Activated CD4-positive, alpha-beta memory T cell treated with anti-CD3 and anti-CD28 coated beads for 36 hours (primary cell): ENCODE data around the gene CPXM1. TPM values are rescaled to one million over a fixed set of nuclear protein-coding genes. Genes with fewer than 3 reads are reported as not detected.
"Not testable (repeated sequence)": the region's sequence is repeated elsewhere in the genome, so short reads cannot be mapped to it uniquely, and the experiment has no call there.

Experiments
- CTCF ChIA-PET: fragments of 350-600 bp; sonication (Branson Sonifier 250); formaldehyde crosslinking; loops from one replicate; lab custom pipeline; 2021; ENCODE audit warnings: antibody characterized with exemption, inconsistent platforms; lab: Charles Lee
- POLR2A ChIA-PET: fragments of 350-600 bp; sonication (Branson Sonifier 250); formaldehyde crosslinking; loops from one replicate; lab custom pipeline; 2021; ENCODE audit warnings: antibody characterized with exemption; lab: Charles Lee
- DNase-seq: peaks from one replicate; pipeline ENCODE4 v3.0.0-alpha.2; 2020
- H3K27ac Mint-ChIP-seq: one replicate; pipeline ENCODE4 v1.8.0; 2021; ENCODE audit warnings: mixed read lengths
- H3K27me3 Mint-ChIP-seq: one replicate; pipeline ENCODE4 v1.8.0; 2021; ENCODE audit warnings: mixed read lengths
- H3K36me3 Mint-ChIP-seq: one replicate; pipeline ENCODE4 v1.8.0; 2021; ENCODE audit warnings: mixed read lengths
- H3K4me1 Mint-ChIP-seq: one replicate; pipeline ENCODE4 v1.8.0; 2021; ENCODE audit warnings: low read depth, mixed read lengths
- H3K4me3 Mint-ChIP-seq: one replicate; pipeline ENCODE4 v1.8.0; 2021; ENCODE audit warnings: mild to moderate bottlenecking, mixed read lengths
- H3K9me3 Mint-ChIP-seq: one replicate; pipeline ENCODE4 v1.8.0; 2021; ENCODE audit warnings: mixed read lengths
- intact Hi-C: fragments of 100-400 bp; cut with micrococcal nuclease; formaldehyde crosslinking; loops from one replicate; pipeline ENCODE4 v1.15.1; 2023
- total RNA-seq, 2 experiments: library from RNA; stranded (reverse); gene quantifications; one replicate each; pipeline ENCODE4 v1.2.3, GENCODE V29; 2021

CPXM1 gene
- total RNA-seq, 2 experiments from 2014 or later, result 2.3 to 2.9 TPM

DNA sequence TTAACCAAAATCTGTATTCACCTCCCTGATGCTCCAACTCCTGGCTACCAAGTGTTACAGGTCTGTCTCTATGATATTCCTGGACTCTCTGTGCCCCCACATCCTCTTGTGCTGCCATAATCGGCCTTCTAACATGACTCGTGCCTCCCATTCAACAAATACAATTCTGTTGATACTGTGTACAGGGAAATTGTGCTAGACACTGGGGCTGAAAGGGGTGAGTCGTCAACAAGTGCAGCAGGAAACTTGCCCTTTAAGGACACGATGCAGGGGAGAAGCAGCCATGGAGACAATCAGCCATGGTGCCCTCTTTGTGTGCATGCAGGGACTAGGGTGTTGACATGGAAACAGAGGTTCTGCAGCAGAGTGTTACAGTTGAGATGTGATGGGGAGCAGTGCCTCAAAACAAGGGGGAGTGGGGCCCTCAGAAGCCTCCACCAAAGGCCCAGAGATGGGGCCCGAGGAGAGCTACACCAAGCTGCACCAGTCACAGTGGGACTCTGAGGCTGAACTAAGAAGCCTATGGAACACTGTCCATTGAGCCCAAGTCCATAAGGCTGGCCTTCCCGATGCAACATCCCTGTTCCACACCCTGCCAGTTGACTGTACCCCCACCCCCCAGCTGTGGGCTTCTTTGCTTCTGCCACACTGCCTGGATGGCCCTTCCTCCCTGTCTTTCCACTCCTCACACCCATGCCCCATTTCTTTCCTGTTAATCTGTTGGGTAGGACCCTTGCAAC, 37.0 kb upstream of the CPXM1 start:
- H3K9me3 Mint-ChIP-seq, result no peaks in the 10 kb centered on the region
- no peak for DNase-seq
- ChIA-PET POLR2A (interaction anchor here (0.5 kb wide), 1 partner anchor 38 kb away, joined by 3 read pairs; no protein-coding TSS in a partner anchor), CTCF (no interaction called here)
- intact Hi-C loops, result no loop called here
- no peak overlapping the region for H3K4me3 Mint-ChIP-seq
- H3K27me3 Mint-ChIP-seq, result no peaks in the 10 kb centered on the region
- H3K27ac Mint-ChIP-seq, result no peak overlapping the region
- H3K36me3 Mint-ChIP-seq, result peaks cover 12% of the 10 kb centered on the region
- H3K4me1 Mint-ChIP-seq, result peaks cover 17% of the 10 kb centered on the region

DNA sequence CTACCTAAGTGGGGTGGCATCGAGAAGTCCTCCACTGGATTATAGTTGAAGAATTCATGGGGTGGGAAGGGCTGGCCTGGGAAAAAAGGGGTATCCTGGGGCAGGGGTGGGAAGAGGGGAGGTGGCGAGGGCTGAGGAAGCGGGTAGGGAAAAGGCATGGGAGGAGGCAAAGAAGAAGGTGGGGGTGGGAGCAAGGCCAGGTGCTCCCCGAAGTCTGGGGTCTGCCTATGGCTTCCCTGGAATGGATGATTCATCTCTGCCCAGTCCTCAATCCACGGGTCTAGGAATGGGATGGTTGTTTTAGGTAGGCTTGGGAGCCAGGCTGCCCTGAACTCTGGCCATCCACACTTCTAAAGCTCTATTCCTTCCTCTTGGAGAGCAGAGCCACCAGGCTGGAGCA, 35.6 kb upstream of the CPXM1 start:
- Mint-ChIP-seq H3K36me3 (peaks cover 12% of the 10 kb centered on the region), H3K9me3 (no peaks in the 10 kb centered on the region), H3K27me3 (no peaks in the 10 kb centered on the region), H3K4me1 (peaks cover 16% of the 10 kb centered on the region), H3K4me3 (no peak overlapping the region), H3K27ac (no peak overlapping the region)
- intact Hi-C loops, result no loop called here
- ChIA-PET POLR2A (interaction anchor here (0.6 kb wide), 1 partner anchor 13 kb away, joined by 5 read pairs; no protein-coding TSS in a partner anchor), CTCF (no interaction called here)
- DNase-seq, result no peak

DNA sequence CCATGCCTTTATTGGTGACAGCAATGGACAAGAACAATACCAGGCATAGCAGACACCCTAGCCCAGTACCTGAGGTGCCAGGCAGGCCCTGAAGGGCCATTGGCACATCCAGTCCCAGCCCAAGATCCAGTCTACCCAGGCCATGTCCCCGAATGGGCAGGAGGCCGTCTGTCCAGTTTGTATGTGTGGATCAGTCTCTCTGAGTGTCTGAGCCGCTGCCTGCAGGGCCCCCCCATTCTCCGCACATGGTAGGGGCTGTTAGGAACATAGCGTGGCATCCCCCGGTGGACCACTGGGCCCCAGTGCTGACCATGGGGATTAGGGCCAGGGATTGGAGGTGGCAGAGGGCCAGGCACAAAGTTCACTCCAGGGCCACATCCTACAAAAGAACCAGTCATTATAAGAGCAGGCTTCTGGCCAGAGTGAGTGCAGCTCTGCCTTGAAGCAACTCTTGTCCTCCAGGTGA, 34.9 kb upstream of the CPXM1 start:
- H3K4me1 Mint-ChIP-seq, result peaks cover 16% of the 10 kb centered on the region
- no peak for DNase-seq
- peaks cover 12% of the 10 kb centered on the region for H3K36me3 Mint-ChIP-seq
- H3K27me3 Mint-ChIP-seq, result no peaks in the 10 kb centered on the region
- POLR2A ChIA-PET, result no interaction called here
- H3K4me3 Mint-ChIP-seq, result no peak overlapping the region
- intact Hi-C loops, result no loop called here
- CTCF ChIA-PET, result no interaction called here
- H3K27ac Mint-ChIP-seq, result no peak overlapping the region
- no peaks in the 10 kb centered on the region for H3K9me3 Mint-ChIP-seq

DNA sequence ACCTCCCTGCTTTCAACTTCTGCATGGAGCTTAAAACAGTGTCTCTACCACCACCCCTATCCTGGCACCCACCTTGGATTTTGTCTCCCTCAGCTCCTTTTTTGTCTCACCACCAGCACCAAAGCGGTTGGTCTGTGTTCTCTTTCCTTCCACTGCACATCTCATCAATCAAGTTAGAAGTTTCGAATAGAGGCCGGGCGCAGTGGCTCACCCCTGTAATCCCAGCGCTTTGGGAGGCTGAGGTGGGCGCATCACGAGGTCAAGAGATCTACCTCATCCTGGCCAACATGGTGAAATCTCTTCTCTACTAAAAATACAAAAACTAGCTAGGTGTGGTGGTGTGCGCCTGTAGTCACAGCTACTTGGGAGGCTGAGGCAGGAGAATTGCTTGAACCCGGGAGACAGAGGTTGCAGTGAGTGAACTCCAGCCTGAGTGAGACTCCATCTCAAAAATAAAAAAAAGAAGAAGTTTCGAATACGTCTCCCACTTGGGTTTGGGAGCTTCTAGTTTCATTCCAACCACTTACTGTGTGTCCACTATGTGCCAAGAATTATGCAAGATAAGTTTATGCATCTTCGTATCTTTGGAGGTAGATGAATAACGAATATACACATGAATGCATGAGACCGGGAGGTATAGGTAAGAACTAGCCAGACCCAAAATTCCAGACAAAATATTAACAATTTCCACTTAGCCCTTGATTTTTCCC, 34.1 kb upstream of the CPXM1 start:
- DNase-seq, result no peak
- Mint-ChIP-seq H3K9me3 (no peaks in the 10 kb centered on the region), H3K36me3 (peaks cover 12% of the 10 kb centered on the region), H3K4me3 (no peak overlapping the region), H3K27me3 (no peaks in the 10 kb centered on the region), H3K27ac (no peak overlapping the region), H3K4me1 (peaks cover 14% of the 10 kb centered on the region)
- ChIA-PET CTCF (interaction anchor here (1.2 to 2.0 kb wide), 2 partner anchors 17 to 83 kb away, joined by 3 to 5 read pairs; no protein-coding TSS in a partner anchor), POLR2A (no interaction called here)
- intact Hi-C loops, result no loop called here

DNA sequence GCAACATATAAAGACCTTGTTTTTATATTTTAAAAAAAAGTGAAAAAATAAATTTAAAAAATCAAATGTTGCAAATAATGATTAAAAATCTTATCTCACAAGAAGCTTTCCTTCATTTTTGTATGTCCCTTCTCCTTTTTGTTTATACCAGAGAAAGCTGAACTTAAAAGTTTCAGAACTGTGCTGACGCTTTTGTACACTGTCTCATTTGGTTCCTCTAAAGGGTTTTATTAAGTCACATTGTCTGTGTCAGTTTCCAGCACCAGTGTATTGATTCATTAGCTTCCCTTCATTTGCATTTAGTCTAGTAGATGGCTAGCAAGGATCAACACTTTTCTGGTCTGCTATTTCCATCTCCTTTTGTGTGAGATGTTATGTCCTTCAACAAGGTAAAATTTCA, 33.3 kb upstream of the CPXM1 start:
- Mint-ChIP-seq H3K9me3 (no peaks in the 10 kb centered on the region), H3K36me3 (peaks cover 12% of the 10 kb centered on the region), H3K4me3 (no peak overlapping the region), H3K4me1 (peaks cover 8% of the 10 kb centered on the region), H3K27ac (no peak overlapping the region), H3K27me3 (no peaks in the 10 kb centered on the region)
- intact Hi-C loops, result no loop called here
- DNase-seq, result no peak
- CTCF ChIA-PET, result interaction anchor here (1.2 to 2.0 kb wide), 2 partner anchors 18 to 82 kb away, joined by 3 to 5 read pairs; no protein-coding TSS in a partner anchor
- POLR2A ChIA-PET, result no interaction called here

DNA sequence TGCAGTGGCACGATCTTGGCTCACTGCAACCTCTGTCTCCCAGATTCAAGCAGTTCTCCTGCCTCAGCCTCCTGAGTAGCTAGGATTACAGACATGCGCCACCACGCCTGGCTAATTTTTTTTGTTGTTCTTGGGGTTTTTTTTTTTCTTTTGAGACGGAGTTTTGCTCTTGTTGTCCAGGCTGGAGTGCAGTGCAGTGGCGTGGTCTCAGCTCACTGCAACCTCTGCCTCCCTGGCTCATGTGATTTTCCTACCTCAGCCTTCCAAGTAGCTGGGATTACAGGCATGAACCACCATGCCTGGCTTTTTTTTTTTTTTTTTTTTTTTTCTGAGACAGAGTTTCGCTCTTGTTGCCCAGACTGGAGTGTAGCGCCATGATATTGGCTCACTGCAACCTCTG, 30.8 kb upstream of the CPXM1 start:
- CTCF ChIA-PET, H3K27me3 Mint-ChIP-seq, DNase-seq, H3K4me3 Mint-ChIP-seq, intact Hi-C loops, H3K27ac Mint-ChIP-seq, H3K9me3 Mint-ChIP-seq: not testable (repeated sequence)
- POLR2A ChIA-PET, result interaction anchor here (0.6 kb wide), 1 partner anchor 169 kb away, joined by 3 read pairs; no protein-coding TSS in a partner anchor
- peaks cover 12% of the 10 kb centered on the region for H3K36me3 Mint-ChIP-seq
- H3K4me1 Mint-ChIP-seq, result peaks cover 11% of the 10 kb centered on the region

DNA sequence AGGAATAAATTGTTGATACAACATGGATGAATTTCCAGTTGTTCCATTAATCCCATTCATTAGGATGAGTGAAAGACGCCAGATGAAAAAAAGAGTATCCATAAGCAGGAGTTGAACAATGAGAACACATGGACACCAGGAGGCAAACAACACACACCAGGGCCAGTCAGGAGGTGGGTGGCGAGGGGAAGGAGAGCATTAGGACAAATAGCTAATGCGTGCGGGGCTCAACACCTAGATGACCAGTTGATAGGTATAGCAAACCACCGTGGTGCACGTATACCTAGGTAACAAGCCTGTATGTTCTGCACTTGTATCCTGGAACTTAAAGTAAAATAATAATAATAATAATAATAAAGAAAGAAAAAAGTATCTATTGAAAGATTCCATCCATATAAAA, 28.9 kb upstream of the CPXM1 start:
- intact Hi-C loops, result no loop called here
- no peak overlapping the region for H3K27ac Mint-ChIP-seq
- H3K4me1 Mint-ChIP-seq, result peaks cover 18% of the 10 kb centered on the region
- H3K36me3 Mint-ChIP-seq, result peaks cover 1% of the 10 kb centered on the region
- H3K9me3 Mint-ChIP-seq, result no peaks in the 10 kb centered on the region
- ChIA-PET CTCF (interaction anchor here (1.1 kb wide), 1 partner anchor 13 kb away, joined by 3 read pairs; the partner anchor contains the start of gene TMEM239), POLR2A (no interaction called here)
- no peak overlapping the region for H3K4me3 Mint-ChIP-seq
- DNase-seq, result no peak
- peaks cover 3% of the 10 kb centered on the region for H3K27me3 Mint-ChIP-seq

DNA sequence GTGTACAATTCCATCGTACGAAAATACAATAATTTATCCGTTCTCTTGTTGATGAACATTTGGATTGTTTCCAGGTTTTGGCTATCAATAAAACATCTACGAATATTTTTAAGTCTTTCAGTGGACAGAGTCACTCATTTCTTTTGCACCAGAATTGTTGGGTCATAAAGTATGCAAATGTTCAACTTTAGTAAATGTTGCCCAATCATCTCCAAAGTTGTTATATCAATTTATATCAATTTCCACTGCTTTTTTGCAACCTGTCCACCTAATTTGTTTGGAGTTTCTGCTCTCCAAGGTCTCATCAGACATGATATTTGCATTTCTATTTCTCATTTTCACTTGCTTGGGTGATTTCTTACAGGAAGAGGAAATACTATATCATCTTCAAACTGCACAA, 26.2 kb upstream of the CPXM1 start:
- Mint-ChIP-seq H3K36me3 (no peaks in the 10 kb centered on the region), H3K9me3 (no peaks in the 10 kb centered on the region), H3K4me3 (no peak overlapping the region), H3K27ac (no peak overlapping the region), H3K4me1 (peaks cover 18% of the 10 kb centered on the region), H3K27me3 (peaks cover 5% of the 10 kb centered on the region)
- DNase-seq, result no peak
- intact Hi-C loops, result no loop called here
- ChIA-PET CTCF (no interaction called here), POLR2A (no interaction called here)

DNA sequence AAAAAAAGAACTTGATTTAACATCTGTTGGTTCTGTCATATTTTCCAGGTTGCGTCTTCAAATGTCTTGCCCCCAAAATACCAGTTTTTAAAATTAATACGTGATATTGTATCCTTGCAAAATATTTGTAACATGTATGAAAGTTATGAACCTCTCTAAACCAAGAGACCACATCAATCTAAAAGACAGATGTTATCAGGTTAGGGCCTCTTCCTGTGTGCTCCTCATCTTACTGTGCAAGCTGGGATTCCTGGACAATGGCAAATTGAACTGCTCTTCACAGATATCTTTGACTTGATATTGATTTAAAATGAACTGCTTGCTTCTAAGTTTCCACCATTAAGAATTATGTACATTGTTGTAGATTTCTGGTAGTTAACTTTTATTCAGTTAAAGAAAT, 25.3 kb upstream of the CPXM1 start:
- Mint-ChIP-seq H3K27me3 (peaks cover 8% of the 10 kb centered on the region), H3K4me3 (no peak overlapping the region)

DNA sequence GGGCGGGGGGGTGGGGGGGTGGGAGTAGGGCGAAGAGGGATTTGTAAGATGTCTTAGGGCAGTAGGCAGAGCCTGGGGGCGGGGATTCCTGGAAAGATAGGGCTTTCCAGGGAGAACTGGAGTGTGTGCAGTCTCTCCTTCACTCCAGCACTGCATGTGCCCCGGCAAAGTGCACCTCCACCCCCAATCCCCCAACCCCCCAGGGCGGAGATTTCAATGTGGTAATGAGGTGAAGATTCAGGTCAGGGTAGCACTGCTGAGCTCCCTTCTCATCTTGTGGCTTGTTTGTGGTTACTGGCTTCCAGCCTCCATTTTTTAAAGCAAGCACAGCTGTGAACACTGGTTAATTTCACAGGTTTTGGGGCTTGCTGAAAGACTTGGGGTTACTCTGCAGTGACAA, 21.6 kb upstream of the CPXM1 start:
- DNase-seq, result peak; percentile 53
- peaks cover 19% of the 10 kb centered on the region for H3K27me3 Mint-ChIP-seq
- H3K36me3 Mint-ChIP-seq, result no peaks in the 10 kb centered on the region
- no peaks in the 10 kb centered on the region for H3K9me3 Mint-ChIP-seq
- no peak overlapping the region for H3K4me3 Mint-ChIP-seq
- ChIA-PET CTCF (interaction anchor here (0.7 to 1.5 kb wide), 3 partner anchors 69 to 395 kb away, joined by 3 to 4 read pairs (median 3); no protein-coding TSS in a partner anchor), POLR2A (no interaction called here)
- peaks cover 23% of the 10 kb centered on the region for H3K4me1 Mint-ChIP-seq
- no peak overlapping the region for H3K27ac Mint-ChIP-seq
- intact Hi-C loops, result no loop called here

More for the DNA sequence above, 25.3 kb upstream of the CPXM1 start:
- ChIA-PET CTCF (interaction anchor here (0.6 kb wide), 1 partner anchor 229 kb away, joined by 4 read pairs; no protein-coding TSS in a partner anchor), POLR2A (no interaction called here)
- no peak for DNase-seq
- H3K27ac Mint-ChIP-seq, result no peak overlapping the region
- no peaks in the 10 kb centered on the region for H3K36me3 Mint-ChIP-seq
- peaks cover 20% of the 10 kb centered on the region for H3K4me1 Mint-ChIP-seq
- no peaks in the 10 kb centered on the region for H3K9me3 Mint-ChIP-seq
- intact Hi-C loops, result no loop called here

DNA sequence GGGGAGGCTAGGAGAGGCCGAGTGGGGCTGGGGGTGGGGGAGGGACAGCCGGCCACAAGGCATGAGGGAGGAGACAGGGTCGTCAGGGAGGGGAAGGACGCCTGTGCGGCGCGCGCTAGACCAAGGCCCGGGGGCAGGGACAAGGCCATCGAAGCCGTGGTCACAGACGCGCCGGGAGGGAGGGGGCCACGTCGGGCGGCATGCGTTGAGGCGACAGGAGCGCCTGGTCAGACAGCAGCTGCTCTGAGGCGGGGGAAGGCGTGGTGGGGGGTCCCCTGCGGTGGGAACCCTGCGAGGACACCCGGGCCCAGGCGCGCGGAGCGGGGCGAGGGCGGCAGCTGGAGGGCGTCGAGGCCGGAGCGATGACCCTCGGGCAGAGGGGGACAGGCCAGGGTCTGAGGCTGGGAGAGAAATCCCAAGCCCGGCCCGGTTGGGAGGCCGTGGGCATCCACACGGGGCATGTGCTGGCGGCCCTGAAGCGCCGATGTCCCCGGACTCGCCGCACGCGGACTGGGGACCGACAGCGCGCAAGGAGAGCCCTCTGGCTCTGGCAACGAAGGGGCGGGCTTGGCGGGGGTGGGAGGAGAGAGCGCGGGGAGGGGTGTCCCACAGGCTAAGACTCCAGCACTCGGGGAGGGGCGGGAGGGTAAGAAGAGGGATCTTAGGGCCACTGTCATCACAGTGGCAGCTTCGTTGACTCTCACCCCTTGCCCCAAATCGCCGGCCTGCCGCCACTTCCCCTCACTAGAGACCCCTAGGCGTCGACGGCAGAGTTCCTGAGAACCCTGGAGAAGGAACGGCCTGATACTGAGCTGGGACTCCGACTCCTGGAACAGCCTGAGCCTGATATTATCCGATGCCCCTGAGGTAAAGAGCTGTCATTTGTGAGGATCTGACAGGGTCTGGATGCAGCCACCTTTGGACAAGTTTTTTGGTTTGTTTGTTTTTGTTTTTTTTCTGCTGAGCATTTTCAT, 20.8 kb upstream of the CPXM1 start:
- POLR2A ChIA-PET, result no interaction called here
- Mint-ChIP-seq H3K4me1 (peaks cover 17% of the 10 kb centered on the region), H3K27me3 (peaks cover 20% of the 10 kb centered on the region), H3K9me3 (no peaks in the 10 kb centered on the region), H3K4me3 (no peak overlapping the region), H3K36me3 (no peaks in the 10 kb centered on the region), H3K27ac (no peak overlapping the region)
- intact Hi-C loops, result no loop called here
- CTCF ChIA-PET, result interaction anchor here (0.7 to 1.5 kb wide), 3 partner anchors 68 to 396 kb away, joined by 3 to 4 read pairs (median 3); no protein-coding TSS in a partner anchor
- no peak for DNase-seq
